ENCODE results near the gene CUX1. TPM values are rescaled to one million over a fixed set of nuclear protein-coding genes. Genes with fewer than 3 reads are reported as not detected.
"Not testable (repeated sequence)": the region's sequence is repeated elsewhere in the genome, so short reads cannot be mapped to it uniquely, and the experiment has no call there.

CUX1 gene
- total RNA-seq, 1 donor = 46.2 TPM

DNA sequence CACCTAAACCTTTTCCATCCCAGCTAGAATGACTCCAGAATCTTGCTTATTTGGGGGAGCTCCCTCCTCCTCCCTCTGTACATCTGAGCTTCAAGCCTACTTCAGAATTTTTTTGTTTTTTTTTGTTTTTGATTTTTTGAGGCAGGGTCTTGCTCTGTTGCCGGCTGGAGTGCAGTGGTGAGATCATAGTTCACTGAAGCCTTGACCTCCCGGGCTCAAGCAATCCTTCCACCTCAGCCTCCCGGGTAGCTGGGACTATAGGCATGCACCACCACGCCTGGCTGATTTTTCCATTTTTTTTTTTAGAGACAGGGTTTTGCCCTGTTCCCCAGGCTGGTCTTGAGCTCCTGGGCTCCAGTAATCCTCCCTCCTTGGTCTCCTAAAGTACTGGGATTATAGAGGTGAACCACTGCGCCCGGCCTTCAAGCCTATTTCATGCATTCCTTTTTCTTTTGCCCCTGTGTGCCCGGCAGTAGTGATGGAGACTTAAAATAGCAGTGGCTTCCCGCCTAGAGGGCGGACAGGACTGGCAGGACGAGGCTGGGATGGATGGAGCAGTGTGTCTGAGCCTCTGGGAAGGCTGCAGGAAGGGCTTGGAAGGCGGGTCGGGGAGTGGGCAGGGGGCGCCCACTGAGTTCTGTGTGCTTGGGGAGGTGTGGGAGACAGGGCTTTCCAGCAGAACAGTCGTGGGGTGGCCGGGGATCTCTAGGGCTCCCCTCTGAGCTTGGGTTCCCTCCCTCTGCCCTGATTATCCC is 8.8 kb downstream of the CUX1 start:
- H3K4me3 ChIP-seq (ENCODE audit: low read depth, low read length) = no peak overlapping the region
- DNase-seq (ENCODE audit: low read depth) = no peak
- TF ChIP-seq, protein P1, sequence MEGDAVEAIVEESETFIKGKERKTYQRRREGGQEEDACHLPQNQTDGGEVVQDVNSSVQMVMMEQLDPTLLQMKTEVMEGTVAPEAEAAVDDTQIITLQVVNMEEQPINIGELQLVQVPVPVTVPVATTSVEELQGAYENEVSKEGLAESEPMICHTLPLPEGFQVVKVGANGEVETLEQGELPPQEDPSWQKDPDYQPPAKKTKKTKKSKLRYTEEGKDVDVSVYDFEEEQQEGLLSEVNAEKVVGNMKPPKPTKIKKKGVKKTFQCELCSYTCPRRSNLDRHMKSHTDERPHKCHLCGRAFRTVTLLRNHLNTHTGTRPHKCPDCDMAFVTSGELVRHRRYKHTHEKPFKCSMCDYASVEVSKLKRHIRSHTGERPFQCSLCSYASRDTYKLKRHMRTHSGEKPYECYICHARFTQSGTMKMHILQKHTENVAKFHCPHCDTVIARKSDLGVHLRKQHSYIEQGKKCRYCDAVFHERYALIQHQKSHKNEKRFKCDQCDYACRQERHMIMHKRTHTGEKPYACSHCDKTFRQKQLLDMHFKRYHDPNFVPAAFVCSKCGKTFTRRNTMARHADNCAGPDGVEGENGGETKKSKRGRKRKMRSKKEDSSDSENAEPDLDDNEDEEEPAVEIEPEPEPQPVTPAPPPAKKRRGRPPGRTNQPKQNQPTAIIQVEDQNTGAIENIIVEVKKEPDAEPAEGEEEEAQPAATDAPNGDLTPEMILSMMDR (IDR thresholded peaks at IDR 0.05; ENCODE audit: insufficient read depth, low read depth, low read length) = no peak

DNA sequence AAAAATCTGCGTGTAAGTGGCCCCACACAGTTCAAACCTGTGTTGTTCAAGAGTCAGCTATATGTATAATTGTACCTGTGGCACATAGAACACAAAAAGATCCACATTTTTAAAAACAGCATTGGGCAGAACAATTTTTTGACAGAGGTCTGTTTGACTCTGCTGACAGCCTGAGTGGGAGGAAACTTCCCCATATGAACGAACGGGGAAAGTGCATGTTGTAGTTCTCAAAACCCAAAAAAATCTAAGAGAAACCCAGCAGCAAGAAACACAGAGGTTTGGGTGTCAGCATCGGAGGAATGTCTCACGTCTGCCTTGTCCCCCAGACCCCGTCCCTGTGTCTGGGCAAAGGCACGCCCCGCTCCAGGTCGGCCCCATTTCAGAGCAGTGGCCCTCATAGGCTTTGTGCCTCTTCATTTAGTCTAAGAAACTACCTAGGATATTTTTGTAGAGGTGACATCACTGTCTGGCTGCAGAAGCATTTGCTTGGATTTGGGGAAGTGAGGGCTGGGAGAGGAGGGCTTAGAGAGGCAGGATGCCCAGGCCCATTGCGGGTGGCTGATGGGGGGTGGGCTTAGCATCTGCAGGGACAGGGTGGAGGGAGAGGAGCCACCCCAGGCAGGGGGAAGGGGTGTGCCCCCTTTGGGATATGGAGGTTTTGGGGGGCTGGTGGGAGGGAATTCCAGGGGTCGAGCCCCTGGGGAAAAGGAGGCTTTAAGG is 11.0 kb downstream of the CUX1 start:
- H3K4me3 ChIP-seq (ENCODE audit: low read depth, low read length) = no peak overlapping the region
- TF ChIP-seq, protein P1 (IDR thresholded peaks at IDR 0.05; ENCODE audit: insufficient read depth, low read depth, low read length) = no peak

DNA sequence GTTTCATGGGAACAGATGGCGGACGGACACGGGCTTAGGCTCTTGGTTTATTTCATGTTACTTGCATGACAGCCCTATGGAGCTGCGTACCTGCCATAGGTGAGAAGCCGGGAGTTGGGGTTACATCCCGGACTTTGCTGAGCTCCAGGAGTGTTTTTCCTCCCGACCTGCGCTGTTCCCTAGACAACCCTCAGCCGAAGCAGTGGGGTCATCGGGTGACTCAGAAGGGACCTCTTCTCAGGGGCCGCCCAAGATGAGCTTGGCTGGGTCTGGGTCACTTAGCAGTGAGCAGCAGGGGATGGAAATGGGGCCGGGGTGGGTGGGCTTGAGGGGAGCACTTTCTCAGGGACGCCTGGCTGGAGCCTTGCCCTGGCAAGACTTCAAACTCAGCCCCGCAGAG is 11.9 kb downstream of the CUX1 start:
- no peak for DNase-seq (ENCODE audit: low read depth)
- TF ChIP-seq, protein P1 (IDR thresholded peaks at IDR 0.05; ENCODE audit: insufficient read depth, low read depth, low read length) = no peak
- no peak overlapping the region for H3K4me3 ChIP-seq (ENCODE audit: low read depth, low read length)

More for the DNA sequence above, 11.0 kb downstream of the CUX1 start:
- DNase-seq (ENCODE audit: low read depth) = no peak

DNA sequence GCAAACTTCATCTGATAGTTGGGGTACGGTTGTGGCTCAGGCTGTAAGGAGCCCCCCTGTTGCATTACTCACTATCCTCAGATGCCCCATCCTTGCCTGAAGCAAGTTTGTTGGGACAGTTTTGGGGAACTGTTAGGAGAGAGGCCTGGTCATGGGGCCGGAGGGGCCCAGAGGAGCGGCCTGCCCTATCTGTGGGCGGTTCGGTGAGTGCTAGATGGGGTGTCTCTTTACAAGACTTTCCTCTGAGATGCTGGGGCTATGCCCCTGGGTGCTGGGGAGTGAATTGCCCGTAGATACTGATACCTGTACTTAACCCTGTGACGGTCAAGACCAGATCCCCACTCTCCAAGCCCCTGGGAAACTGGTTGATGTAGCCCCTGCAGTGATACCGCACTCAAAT is 12.4 kb downstream of the CUX1 start:
- H3K4me3 ChIP-seq (ENCODE audit: low read depth, low read length) = no peak overlapping the region
- DNase-seq (ENCODE audit: low read depth) = no peak
- TF ChIP-seq, protein P1 (IDR thresholded peaks at IDR 0.05; ENCODE audit: insufficient read depth, low read depth, low read length) = no peak

DNA sequence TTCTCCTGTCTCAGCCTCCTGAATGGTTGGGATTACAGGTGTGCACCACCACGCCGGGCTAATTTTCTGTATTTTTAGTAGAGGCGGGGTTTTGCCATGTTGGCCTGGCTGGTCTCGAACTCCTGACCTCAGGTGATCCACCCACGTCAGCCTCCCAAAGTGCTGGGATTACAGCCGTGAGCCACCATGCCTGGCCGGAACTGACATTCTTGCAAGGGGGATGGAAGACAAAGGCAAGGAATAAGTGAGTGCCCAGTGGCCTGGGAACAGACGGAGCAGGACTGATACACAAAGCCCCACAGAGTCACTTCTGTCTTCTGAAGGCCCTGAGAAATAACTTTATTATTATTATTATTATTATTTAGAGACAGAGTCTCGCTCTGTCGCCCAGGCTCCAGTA is 14.0 kb downstream of the CUX1 start:
- DNase-seq (ENCODE audit: low read depth); H3K4me3 ChIP-seq (ENCODE audit: low read depth, low read length): not testable (repeated sequence)

DNA sequence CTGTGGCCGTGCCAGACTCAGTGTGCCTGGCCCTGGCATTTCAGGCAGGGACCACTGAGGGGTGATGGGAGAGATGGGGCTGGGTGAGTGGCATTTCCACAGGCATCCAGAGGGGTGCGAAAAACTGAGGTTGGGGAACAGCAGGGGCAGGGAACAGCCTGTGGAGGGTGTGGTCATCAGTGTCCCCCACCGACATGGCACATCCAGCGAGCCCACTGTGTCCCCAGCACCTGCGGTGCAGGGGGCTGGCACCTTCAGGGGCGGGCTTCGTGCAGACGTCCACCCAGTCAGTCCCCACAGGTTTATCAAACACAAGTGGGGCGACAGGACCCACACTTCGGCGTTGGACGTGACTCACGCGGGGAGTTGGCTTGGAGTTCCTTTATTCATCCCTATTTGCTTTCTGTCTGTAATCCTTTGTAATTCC is 14.8 kb downstream of the CUX1 start:
- no peak for DNase-seq (ENCODE audit: low read depth)
- TF ChIP-seq, protein P1 (IDR thresholded peaks at IDR 0.05; ENCODE audit: insufficient read depth, low read depth, low read length) = no peak

DNA sequence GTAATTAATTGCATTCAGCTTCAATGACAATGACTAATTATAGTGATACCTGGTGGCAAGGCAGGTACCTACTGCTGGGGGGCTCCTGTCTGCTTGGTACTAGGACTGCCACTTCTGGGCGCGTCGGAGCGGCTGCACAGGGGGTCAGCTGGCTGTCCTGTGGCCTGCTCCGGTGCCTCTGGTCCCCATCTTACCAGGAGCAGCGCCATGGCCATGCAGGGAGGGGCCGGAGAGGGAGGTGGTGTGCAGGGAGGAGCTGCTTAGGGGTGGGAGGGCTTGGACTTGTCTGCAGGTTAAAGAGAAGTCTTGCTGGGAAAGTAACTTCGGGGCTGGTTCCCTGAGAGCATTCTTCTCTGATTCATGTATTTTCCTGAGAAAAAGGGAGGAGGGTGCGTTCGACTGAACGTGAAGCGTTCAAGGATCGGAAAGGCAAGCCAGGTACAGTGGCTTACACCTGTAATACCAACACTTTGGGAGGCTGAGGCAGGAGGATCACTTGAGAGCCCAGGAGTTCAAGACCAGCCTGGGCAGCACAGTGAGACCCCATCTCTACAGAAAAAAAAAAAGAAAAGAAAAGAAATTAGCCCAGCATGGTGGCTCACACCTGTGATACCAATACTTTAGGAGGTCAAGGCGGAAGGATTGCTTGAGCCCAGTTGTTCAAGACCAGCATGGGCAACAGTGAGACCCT is 15.4 kb downstream of the CUX1 start:
- no peak for DNase-seq (ENCODE audit: low read depth)
- H3K4me3 ChIP-seq (ENCODE audit: low read depth, low read length) = no peak overlapping the region
- TF ChIP-seq, protein P1 (IDR thresholded peaks at IDR 0.05; ENCODE audit: insufficient read depth, low read depth, low read length) = no peak

More for the DNA sequence above, 14.8 kb downstream of the CUX1 start:
- H3K4me3 ChIP-seq (ENCODE audit: low read depth, low read length) = no peak overlapping the region

All from fibroblast of villous mesenchyme (primary cell).